Activated CD8-positive, alpha-beta memory T cell treated with anti-CD3 and anti-CD28 coated beads, Interleukin-2, amount 50 U/mL, for 4 hours (primary cell): ENCODE results near the gene MAGEA10.
"Not testable (repeated sequence)": the region's sequence is repeated elsewhere in the genome, so short reads cannot be mapped to it uniquely, and the experiment has no call there.

Experiments used
- DNase-seq: peaks from one replicate; pipeline ENCODE4 v3.0.0-alpha.2; 2020

Gene MAGEA10

DNA sequence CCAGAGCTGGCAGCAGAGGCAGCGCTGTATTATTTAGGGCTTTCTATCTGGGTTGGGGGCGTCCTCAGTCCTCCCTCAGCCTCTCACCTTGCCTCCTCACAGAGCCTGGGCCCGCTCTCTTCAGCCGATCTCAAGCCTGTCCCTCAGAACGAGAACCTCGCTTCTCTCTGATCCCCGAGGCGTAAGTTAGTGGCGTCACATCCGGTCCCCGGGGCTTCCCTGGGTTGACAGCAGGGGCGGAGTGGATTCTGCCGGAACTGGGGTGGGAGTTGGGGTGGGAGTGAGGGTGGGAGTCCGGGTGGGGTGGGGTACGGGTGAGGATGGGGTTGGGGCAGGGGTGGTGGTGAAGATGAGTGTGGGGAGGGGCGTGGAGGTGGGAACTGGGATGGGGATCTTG is at the start of gene MAGEA10:
MAGEA10 (minus strand) TSS at position 190 of the 397 bp plus-strand sequence. CDS start 2,957 bp downstream, outside the sequence.
- no peak for DNase-seq

DNA sequence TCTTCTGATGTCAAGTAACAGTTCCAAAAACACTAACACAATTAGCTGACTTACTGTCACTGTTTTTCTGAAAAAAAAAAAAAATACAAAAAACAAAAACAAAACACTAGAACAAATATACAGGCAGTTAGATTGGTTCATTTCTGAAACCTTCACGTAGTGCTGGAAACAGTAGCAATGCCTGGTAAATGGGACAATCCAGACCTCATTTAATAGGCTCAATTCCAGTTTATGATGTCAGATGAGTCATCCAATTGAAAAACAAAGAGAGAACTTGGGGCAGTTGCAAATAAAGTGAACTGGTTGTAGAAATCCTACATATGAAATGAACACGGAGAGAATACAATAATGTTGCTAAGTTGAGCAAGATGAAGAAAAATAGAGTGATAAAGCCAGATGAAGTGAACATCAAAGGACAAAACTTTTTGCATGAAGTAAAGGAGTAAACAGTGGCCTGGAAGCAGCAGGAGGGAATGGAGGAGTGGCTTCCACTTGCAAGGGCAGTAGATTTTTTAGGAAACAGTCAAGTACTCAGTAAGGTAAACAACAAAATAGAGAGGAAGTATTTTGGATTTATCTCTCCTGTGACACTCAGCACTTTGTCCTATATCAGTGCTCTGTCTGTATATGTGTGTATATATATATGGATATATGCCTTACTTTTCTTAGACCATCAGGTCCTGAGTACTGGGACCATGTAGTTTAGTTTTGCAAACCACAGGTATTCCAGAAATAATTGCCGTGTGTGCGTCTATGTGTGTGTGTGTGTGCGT is 39.3 kb upstream of the MAGEA10 start:
- DNase-seq: no peak

DNA sequence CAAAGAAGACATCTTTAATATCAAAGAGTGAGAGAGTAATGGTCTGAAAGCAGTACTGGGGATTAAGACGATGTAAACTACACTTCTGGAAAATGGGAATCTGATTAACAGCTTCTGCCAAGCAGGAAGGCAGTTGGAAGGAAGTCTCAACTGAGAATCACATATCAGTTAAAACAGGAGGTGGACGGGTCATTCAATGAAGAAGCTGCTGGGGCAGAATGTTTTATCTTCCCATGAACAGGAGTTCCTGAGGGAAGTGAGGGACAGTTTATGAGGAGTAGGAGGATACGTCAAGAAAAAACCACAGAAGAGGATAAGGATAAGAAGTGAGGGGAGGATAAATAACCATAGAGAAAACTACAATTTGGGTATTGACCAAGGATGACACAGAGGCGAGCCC is 38.7 kb upstream of the MAGEA10 start:
- no peak for DNase-seq

DNA sequence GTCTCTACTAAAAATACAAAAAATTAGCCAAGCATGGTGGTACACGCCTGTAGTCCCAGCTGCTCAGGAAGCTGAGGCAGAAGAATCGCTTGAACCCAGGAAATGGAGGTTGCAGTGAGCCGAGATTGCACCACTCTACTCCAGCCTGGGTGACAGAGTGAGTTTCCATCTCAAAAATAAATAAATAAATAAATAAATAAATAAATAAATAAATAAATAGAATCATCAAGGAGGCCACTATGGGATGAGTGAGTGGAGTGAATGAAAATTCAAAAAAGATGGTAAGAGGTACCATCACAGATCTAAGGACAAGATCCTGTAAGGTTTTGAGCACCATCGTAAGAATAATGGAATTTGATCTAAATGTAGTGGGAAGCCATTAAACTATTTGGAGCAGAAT is 37.5 kb upstream of the MAGEA10 start:
- DNase-seq: not testable (repeated sequence)

DNA sequence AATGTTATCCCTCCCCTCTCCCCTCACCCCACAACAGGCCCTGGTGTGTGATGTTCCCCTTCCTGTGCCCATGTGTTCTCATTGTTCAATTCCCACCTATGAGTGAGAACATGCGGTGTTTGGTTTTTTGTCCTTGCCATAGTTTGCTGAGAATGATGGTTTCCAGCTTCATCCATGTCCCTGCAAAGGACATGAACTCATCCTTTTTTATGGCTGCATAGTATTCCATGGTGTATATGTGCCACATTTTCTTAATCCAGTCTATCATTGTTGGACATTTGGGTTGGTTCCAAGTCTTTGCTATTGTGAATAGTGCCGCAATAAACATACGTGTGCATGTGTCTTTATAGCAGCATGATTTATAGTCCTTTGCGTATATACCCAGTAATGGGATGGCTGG is 35.5 kb upstream of the MAGEA10 start:
- not testable (repeated sequence) for DNase-seq

DNA sequence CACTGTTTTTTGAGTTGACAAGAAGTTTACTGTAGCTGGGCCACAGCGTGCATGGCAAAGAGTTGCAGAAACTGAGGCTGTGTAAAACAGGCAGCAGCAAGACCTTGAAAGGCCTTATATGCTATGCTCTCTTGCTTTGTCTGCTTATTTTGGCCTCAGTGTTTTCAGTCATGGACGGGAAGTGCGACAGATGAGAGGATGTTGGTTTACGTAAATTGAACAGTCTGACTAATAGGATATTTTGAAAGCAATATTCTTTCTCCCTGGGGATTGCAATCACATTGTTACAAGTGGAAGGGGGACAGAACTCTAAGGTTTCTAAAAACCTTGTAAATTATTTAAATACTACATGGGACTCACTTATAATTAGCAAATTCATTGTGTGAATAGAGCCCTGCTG is 32.2 kb upstream of the MAGEA10 start:
- DNase-seq: no peak

DNA sequence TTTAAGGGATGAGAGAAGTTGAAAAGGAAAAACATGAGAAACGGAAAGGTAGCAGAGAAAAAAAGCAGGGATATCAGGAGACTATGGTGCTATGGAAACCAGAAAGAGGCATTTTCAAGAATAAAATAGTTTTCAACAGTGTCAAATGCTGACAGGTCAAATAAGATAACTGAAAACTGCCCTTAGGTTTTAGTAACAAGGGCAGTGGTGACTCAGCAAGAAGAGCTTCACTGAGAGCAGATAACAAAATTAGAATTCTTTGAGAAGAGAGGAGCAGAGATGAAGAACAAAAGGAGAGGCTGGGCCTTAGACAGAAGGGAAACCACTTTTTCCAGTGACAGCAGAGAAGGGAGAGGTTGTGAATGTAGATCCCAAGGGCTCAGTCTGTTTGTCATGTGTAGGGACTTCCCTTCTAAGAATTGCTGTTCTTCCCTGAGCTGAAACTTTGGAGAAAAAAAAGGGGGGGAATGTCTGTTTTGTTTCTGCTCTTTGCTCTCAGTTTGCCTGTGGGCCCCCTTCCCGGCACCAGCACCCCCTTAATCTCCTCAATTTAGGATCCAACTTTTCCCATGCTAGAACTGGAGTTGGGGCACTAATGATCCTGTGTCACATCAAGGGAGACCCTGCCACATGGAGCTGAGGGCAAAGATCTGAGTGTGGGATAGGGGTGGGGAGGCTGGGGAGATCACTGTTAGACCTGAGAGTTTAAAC is 26.8 kb upstream of the MAGEA10 start:
- DNase-seq: no peak

DNA sequence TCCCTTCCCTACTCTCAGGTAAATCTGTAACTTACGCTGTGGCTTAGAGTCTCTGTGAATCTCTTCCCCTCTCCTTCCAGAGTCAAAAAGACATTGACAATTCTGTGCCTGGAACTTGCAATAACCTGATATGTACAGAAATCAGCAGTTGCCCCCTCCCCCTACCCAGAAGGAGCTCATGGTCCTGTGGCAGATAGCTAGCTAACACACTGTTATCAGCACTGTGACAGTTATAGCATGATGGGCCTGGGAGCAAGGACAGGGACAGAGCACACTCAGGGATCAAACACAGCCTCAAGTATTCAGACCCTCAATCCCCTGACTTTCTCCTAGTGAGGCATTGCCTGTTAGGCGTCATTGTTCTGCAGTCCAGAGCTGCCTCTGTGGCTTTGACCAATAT is 18.7 kb upstream of the MAGEA10 start:
- no peak for DNase-seq

DNA sequence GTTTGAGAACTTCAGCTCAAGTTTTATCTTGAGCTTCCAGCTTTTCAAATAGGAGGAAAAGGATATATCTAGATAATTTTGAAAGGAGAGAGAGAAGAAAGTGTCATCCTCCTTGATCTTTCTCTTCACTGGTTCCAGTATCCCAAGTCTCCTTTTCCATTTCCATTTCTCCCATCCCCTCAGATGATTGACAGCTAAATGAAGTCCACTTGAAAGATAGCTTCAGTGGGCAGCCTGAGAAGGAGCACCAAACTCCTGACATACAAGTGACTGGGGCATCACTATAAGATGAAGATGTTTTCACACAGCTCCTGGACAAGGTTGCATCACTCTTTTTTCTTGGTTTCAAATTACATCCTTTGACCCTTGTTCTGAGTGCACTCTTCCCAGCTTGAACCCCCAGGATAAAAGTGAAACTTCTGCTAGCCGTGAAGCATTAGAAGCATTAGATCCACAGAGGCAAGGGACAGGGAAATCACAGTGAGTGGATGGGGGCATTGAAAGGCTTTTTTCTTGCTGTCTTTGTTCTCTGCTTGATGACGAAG is 17.5 kb upstream of the MAGEA10 start:
- DNase-seq: no peak

DNA sequence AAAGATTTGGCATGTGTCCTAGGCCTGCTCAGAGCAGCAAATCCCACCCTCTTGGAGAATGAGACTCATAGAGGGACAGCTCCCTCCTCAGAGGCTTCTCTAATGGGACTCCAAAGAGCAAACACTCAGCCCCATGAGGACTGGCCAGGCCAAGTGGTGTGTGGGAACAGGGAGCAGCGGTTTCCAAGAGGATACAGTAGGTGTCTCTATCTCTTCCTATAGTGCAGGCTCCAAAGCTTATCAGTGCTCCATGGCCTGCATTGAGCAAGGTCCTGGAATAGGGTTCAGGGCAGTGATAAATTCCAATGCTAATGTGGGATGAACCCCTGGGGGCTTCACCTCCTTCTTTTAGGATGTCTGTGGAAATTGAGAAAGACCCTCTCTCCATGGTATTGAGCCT is 15.7 kb upstream of the MAGEA10 start:
- no peak for DNase-seq

DNA sequence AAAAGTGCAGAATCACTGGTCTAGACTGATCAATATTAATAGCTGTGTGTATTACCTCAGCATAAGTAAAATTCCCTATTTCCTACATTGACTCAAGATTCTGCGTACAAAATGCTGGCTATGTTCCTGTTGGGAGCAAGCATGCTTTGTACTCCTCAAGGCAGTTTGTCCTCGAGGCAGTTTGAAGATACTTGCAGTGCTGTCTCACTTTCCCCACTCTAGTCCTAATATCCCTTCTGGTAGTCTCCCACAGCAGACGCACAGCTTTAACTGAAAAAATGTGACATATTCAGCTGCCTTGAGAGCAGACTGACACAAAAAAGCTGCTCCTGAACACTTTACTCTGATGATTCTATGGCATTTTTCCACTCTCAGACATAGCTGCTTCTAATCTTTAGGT is 12.9 kb upstream of the MAGEA10 start:
- no peak for DNase-seq

DNA sequence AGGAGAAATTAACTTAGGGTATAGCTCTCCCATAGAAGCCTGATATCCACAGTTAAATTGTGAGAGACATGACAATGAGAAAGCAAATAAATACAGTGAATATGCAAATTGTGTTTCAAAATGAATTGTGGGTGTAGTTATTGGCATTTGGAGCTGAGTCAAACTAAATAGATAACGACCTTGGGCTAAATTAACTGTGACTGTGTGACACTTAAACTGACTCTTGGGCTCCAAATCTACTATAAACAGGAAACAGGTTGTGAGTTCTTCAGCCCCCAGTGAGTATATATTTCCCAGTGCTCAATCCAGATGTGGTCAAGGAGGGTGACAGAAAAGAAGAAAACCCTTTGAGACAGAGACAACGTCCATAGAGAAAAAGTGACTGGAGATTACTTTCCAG is 11.3 kb upstream of the MAGEA10 start:
- no peak for DNase-seq

DNA sequence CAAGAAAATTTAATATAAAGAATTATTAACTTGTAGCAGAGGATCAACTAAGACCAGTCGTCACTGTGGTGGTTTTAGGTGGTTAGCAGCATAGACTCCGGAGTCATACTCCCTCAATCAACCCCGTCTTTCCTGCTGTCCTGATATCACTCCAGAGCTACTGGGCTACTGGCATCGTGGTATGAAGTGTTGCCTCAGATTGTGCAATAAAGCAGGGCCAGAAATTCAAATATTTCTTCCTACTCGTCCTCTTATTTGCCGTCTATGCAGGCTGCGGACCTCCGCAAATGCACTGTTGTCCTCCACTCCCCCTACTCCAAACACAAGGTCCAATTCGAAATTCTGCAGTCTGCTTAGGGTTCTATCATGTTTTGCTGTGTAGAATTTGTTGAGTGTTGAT is 1.2 kb upstream of the MAGEA10 start:
- no peak for DNase-seq

DNA sequence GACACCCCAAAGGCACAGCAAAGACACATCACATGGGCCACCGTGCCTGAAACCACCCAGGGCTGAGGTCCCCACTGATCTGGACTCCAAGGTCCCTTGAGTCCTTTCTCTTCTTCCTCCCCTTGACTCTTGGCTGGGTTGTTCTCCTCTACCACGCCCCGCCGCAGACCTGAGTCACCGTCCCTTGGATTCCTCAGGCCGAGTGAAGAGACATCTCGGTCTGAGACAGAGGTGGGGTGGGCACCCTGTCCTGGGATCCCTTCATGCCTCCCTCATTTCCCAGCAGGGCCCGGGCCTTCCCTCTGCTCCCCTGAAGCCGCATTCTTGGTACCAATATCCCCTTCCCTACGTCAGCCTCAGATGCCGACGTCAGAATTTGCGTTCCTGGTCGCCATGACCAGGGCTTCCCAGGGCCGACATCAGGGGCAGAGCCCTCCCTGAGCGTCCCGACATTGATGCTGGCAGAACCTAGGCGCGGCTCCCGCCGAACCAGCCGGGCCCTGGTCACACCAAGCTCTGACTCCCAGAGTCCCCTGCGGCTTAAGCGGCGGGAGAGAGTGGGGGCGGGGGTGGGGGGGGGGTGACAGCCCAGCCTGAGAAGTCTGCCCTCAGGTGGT is 498 bp downstream of the MAGEA10 start:
- DNase-seq: no peak

DNA sequence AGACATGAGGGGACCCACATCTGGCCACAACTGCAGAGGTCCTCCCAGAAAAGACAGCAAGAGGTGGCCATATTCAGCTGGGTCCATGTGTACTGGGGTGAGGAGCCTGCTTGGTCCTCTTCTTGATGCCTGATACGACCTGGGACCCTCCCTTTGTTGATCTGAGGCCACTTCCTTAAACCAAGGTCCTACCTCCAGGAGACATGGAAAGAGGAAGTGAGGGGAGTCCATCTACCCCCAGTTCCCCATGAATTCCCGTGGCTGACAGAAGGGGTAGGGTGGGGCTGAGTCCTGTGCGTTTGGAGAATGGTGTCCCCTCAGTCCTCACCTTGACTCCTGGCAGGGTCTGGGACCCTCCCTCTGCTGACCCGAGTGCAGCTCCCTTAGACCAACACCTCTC is 2.1 kb downstream of the MAGEA10 start:
- no peak for DNase-seq

DNA sequence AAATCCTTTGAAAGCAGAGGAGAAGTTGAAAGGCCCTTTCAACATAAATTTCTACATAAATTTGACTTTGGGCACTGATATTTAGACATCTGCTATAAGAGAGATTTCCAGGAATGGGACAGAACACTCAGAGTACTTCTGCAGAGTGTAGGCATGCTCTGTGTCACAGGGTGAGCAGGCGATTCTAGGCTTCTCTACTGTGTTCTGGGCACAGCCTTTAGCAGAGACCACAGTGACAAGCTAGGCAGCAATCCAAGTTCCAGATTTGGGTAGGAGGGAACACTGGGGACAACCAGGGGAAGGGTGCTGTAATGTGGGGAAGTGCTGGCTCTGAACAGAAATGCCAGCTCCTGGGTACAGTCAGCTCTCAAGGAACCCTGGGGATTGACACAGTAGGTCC is 6.9 kb downstream of the MAGEA10 start:
- no peak for DNase-seq

DNA sequence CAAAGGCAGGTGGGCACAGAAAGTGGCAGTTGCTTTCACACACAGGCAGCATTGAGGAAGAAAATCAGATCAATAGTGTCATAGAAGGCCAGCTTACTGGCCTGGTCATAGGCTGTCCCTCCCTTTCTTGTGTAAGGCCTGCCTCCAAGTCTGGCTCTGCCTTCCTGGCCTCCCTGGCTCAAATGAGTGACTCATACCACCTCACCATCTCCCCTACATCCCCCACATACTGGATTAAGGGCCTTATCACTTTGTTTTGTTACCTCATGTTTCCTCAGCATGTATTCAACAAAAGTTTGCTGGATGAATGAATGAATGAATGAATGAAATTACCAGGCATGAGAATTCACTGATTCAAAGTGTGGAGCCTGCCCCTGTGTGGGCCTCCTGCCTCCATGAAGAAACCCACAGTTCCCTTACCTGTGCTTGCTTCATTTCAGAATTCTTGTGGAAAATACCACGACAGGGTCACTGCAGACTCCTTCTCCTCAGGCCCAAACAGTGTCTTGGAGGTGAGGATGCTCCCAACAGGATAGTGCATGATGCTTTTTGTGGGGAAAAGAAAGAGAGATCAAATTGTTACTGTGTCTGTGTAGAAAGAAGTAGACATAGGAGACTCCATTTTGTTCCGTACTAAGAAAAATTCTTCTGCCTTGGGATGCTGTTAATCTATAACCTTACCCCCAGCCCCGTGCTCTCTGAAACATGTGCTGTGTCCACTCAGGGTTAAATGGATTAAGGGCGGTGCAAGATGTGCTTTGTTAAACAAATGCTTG is 9.1 kb downstream of the MAGEA10 start:
- not testable (repeated sequence) for DNase-seq

DNA sequence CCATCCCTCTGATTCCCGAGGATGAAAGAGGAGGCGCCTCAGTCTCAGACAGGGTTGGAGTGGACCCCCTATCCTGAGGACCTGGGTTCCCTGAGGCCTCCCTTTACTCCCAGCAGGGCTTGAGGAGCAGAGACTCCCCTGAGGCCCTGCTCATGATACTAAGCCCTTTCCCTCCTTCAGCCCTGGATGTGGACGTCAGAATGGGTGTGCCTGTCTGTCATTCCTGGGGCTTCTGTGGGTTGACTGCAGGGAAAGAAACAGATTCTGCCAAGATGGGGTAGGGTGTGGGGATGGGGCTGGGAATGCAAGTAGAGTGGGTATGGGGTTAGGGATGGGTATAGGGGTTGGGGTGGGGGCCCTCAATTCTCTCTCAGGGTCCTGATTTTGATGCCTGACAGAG is 21.1 kb downstream of the MAGEA10 start:
- no peak for DNase-seq

DNA sequence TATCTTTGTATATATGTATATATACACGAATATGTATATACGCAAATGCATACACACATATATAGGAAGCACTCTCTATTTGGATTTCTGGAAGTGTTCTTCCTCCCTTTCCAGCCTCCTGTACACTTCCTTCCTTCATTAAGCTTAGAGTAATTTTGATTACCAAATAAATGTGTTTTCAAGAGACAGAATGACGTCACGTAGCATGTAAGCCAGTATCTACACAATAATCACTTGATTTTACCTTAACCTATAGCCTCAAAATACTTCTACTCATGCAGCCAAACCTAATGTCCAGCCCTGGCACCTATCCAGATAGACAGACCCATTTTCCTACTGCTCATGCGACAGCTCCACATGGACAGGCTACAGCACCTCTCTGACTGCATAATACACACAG is 29.9 kb downstream of the MAGEA10 start:
- DNase-seq: no peak

DNA sequence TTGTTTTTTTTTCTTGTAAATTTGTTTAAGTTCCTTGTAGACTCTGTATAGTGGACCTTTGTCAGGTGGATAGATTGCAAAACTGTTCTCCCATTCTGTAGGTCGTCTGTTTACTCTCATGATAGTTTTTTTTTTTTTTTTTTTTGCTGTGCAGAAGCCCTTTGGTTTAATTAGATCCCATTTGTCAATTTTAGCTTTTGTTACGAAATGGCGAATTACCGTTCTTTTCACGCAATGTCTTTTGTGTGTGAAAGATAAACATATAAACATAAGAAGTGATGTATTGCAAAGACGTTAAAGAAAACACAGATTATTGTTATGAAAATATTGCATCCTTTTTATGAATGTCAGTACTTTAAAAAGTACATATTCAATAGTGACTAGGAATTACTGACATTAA is 34.5 kb downstream of the MAGEA10 start:
- DNase-seq: no peak

DNA sequence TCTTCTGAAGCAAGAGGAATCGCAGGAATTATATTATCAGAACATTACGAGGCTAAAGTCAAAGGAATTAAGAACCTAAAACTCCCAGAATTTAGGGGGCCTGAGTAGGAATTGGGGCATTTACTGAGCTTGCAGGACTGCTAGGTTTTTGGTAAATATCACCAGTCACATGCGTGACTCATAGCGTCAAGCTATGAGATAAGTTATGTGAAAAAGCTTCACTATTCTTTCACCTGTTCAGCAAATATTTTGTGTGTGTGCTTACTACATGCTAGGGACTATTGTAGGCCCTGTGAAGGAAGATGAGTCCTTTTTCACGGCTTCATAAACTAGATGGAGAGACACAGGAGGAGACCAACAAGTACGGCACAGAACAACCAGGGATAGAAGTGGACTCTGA is 52.2 kb downstream of the MAGEA10 start:
- DNase-seq: no peak
